ENCODE measurements around the gene RASD2. TPM values are rescaled to one million over a fixed set of nuclear protein-coding genes. Genes with fewer than 3 reads are reported as not detected.

The RASD2 gene
- total and polyA plus RNA-seq, 2 donors (not counting 1 experiment from before 2014, with no cell fraction given), result 0.07 TPM; not detected in 1

DNA sequence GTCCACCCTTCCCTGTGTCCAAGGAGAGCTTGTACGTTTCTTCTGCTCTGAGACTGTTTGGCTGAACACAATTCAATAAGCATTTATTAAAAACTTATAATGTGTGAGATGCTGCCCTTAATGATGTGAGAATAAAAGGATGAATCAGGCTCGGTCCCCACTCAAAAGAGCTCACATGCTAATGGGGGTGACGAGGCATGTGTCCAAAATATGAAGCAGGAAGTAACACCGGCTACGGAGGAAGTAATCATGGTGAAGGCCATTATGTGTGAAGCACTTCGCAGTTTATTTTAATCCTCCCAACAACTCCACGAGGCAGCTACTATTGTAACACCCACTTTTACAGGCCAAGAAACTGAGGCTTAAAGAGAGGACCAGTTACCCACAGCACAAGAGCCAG, 3.4 kb upstream of the RASD2 start:
- Histone ChIP-seq H3K27ac (ENCODE audit: low read length in 2 of 2) (no peak overlapping the region), H3K4me2 (replicated peaks; ENCODE audit: low read depth, low read length, poor library complexity, severe bottlenecking) (no peak overlapping the region), H3K27me3 (replicated peaks in 1 of 4; ENCODE audit: control extremely low read depth in 1 of 4, control insufficient read depth in 3 of 4, insufficient read depth in 4 of 4, low read length in 3 of 4) (peaks cover 0 to 47% (median 18%) of the 10 kb centered on the region in 4 experiments), H3K4me1 (ENCODE audit: control insufficient read depth in 2 of 2, insufficient read depth in 2 of 2, low read length in 2 of 2) (peaks cover 22 to 24% of the 10 kb centered on the region in 2 donors), H4K20me1 (ENCODE audit: control insufficient read depth, insufficient read depth, low read length, poor library complexity, severe bottlenecking) (no peaks in the 10 kb centered on the region), H3K79me2 (ENCODE audit: control insufficient read depth, insufficient read depth, low read length) (no peaks in the 10 kb centered on the region), H3K9ac (ENCODE audit: low read length) (no peak overlapping the region), H2AFZ (ENCODE audit: insufficient read depth, low read depth, low read length, poor library complexity, severe bottlenecking) (no peak overlapping the region), H3K4me3 (ENCODE audit: control extremely low read depth in 1 of 5, extremely low read depth in 1 of 5, insufficient read depth in 1 of 5, low read depth in 2 of 5, low read length in 4 of 5) (no peak overlapping the region), H3K36me3 (replicated peaks in 1 of 2; ENCODE audit: control extremely low read depth in 1 of 2, control insufficient read depth in 1 of 2, extremely low read depth in 1 of 2, insufficient read depth in 2 of 2, low read length in 1 of 2) (no peaks in the 10 kb centered on the region), H3K9me3 (ENCODE audit: control extremely low read depth in 1 of 3, control insufficient read depth in 2 of 3, insufficient read depth in 1 of 3, low read length in 2 of 3) (peaks cover 0 to 11% (median 0%) of the 10 kb centered on the region in 3 donors)
- TF ChIP-seq, protein P1, sequence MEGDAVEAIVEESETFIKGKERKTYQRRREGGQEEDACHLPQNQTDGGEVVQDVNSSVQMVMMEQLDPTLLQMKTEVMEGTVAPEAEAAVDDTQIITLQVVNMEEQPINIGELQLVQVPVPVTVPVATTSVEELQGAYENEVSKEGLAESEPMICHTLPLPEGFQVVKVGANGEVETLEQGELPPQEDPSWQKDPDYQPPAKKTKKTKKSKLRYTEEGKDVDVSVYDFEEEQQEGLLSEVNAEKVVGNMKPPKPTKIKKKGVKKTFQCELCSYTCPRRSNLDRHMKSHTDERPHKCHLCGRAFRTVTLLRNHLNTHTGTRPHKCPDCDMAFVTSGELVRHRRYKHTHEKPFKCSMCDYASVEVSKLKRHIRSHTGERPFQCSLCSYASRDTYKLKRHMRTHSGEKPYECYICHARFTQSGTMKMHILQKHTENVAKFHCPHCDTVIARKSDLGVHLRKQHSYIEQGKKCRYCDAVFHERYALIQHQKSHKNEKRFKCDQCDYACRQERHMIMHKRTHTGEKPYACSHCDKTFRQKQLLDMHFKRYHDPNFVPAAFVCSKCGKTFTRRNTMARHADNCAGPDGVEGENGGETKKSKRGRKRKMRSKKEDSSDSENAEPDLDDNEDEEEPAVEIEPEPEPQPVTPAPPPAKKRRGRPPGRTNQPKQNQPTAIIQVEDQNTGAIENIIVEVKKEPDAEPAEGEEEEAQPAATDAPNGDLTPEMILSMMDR (IDR thresholded peaks at IDR 0.05), result no peak
- TF ChIP-seq EZH2 (IDR thresholded peaks at IDR 0.05; ENCODE audit: borderline replicate concordance, insufficient read depth, low read depth, low read length, poor library complexity, severe bottlenecking), result no peak
- intact Hi-C loops (cut with micrococcal nuclease), result no loop called here
- ChIA-PET POLR2A (no interaction called here), CTCF (interaction anchor here (1.2 kb wide), 2 partner anchors 185 to 186 kb away, joined by 3 read pairs; no protein-coding TSS in a partner anchor)
- no peak overlapping the region for H3K27ac Mint-ChIP-seq
- DNase-seq (no peak), ATAC-seq (ENCODE audit: low read depth) (no peak)
- WGBS (ENCODE audit: insufficient coverage), result 0% methylated on average over 2 of the region's 7 CpGs
- H3K27me3 Mint-ChIP-seq, result peaks cover 26% of the 10 kb centered on the region
- peaks cover 12% of the 10 kb centered on the region for H3K4me1 Mint-ChIP-seq
- no peak overlapping the region for H3K4me3 Mint-ChIP-seq
- H3K9me3 Mint-ChIP-seq (ENCODE audit: insufficient read depth), result no peaks in the 10 kb centered on the region

DNA sequence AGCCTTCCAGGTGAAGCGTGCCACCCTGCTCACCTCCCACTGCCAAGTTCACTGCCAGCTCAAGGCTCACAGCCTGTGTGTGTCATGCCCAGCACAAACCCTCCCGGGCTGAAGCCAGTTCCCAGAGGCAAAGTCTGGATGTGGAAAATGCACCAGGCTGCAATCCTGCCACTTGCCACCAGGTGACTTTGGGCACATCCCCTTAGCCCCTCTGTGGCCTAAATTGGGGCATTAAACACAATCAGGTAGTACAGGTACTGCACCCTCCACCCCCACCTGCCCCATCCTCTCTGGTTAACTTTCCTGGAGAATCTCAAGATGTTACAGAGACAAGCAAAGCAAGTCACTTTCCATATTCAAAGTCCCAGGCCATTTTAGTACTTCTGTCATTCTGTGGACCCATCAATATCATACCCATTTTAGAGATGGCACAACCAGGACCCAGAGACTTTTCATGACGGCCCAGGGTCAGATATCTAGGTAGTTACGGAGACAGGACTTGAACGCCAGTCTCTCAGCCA, 1.8 kb upstream of the RASD2 start:
- Histone ChIP-seq H3K79me2 (ENCODE audit: control insufficient read depth, insufficient read depth, low read length) (no peaks in the 10 kb centered on the region), H3K9ac (ENCODE audit: low read length) (no peak overlapping the region), H2AFZ (ENCODE audit: insufficient read depth, low read depth, low read length, poor library complexity, severe bottlenecking) (no peak overlapping the region), H3K9me3 (ENCODE audit: control extremely low read depth in 1 of 3, control insufficient read depth in 2 of 3, insufficient read depth in 1 of 3, low read length in 2 of 3) (peaks cover 0 to 11% (median 0%) of the 10 kb centered on the region in 3 donors), H3K4me1 (ENCODE audit: control insufficient read depth in 2 of 2, insufficient read depth in 2 of 2, low read length in 2 of 2) (peaks cover 24 to 26% of the 10 kb centered on the region in 2 donors), H3K36me3 (replicated peaks in 1 of 2; ENCODE audit: control extremely low read depth in 1 of 2, control insufficient read depth in 1 of 2, extremely low read depth in 1 of 2, insufficient read depth in 2 of 2, low read length in 1 of 2) (no peaks in the 10 kb centered on the region), H3K27me3 (replicated peaks in 1 of 4; ENCODE audit: control extremely low read depth in 1 of 4, control insufficient read depth in 3 of 4, insufficient read depth in 4 of 4, low read length in 3 of 4) (peaks cover 0 to 55% (median 28%) of the 10 kb centered on the region in 4 experiments), H3K4me2 (replicated peaks; ENCODE audit: low read depth, low read length, poor library complexity, severe bottlenecking) (no peak overlapping the region), H4K20me1 (ENCODE audit: control insufficient read depth, insufficient read depth, low read length, poor library complexity, severe bottlenecking) (no peaks in the 10 kb centered on the region), H3K27ac (ENCODE audit: low read length in 2 of 2) (no peak overlapping the region), H3K4me3 (ENCODE audit: control extremely low read depth in 1 of 5, extremely low read depth in 1 of 5, insufficient read depth in 1 of 5, low read depth in 2 of 5, low read length in 4 of 5) (no peak overlapping the region)
- H3K27ac Mint-ChIP-seq, result no peak overlapping the region
- ChIA-PET CTCF (interaction anchor here (1.0 to 1.4 kb wide), 2 partner anchors 8 to 10 kb away, joined by 3 to 4 read pairs; no protein-coding TSS in a partner anchor), POLR2A (no interaction called here)
- no peak for ATAC-seq (ENCODE audit: low read depth)
- peaks cover 12% of the 10 kb centered on the region for H3K4me1 Mint-ChIP-seq
- WGBS (ENCODE audit: insufficient coverage), result 68% methylated on average over 2 of the region's 5 CpGs
- TF ChIP-seq, protein P1 (IDR thresholded peaks at IDR 0.05), result peak; percentile 62
- TF ChIP-seq EZH2 (IDR thresholded peaks at IDR 0.05; ENCODE audit: borderline replicate concordance, insufficient read depth, low read depth, low read length, poor library complexity, severe bottlenecking), result no peak
- DNase-seq, result peak; percentile 46
- H3K4me3 Mint-ChIP-seq, result peak overlapping the region; percentile 52
- peaks cover 37% of the 10 kb centered on the region for H3K27me3 Mint-ChIP-seq
- no peaks in the 10 kb centered on the region for H3K9me3 Mint-ChIP-seq (ENCODE audit: insufficient read depth)
- intact Hi-C loops (cut with micrococcal nuclease), result no loop called here

Measured in B cell (primary cell).